BLaER1 (cell line): Measurements from ENCODE around the gene POU5F1.
"Not testable (repeated sequence)": the region's sequence is repeated elsewhere in the genome, so short reads cannot be mapped to it uniquely, and the experiment has no call there.

ENCODE experiments used
- H3K27ac ChIP-seq: shearing (Covaris generic); formaldehyde crosslinking; 2 replicates; pipeline ENCODE4 v1.8.1; 2022
- H3K27me3 ChIP-seq: shearing (Covaris generic); formaldehyde crosslinking; 2 replicates; pipeline ENCODE4 v1.8.1; 2022
- H3K36me3 ChIP-seq: shearing (Covaris generic); formaldehyde crosslinking; 2 replicates; pipeline ENCODE4 v1.8.1; 2022
- H3K4me1 ChIP-seq: shearing (Covaris generic); formaldehyde crosslinking; 2 replicates; pipeline ENCODE4 v1.8.1; 2022
- H3K4me2 ChIP-seq: shearing (Covaris generic); formaldehyde crosslinking; 2 replicates; pipeline ENCODE4 v1.8.1; 2022
- H3K4me3 ChIP-seq: shearing (Covaris generic); formaldehyde crosslinking; 2 replicates; pipeline ENCODE4 v1.8.1; 2022
- H3K9ac ChIP-seq: shearing (Covaris generic); formaldehyde crosslinking; 2 replicates; pipeline ENCODE4 v1.8.1; 2022
- H3K9me3 ChIP-seq: shearing (Covaris generic); formaldehyde crosslinking; 2 replicates; pipeline ENCODE4 v1.8.1; 2022
- H4K20me1 ChIP-seq: shearing (Covaris generic); formaldehyde crosslinking; 2 replicates; pipeline ENCODE4 v1.8.1; 2022
- Cebpa-rat ChIP-seq: shearing (Covaris generic); IDR thresholded peaks from 2 replicates; pipeline ENCODE4 v1.8.1; 2022

Gene POU5F1

GRCh38 chr6:31203345-31203979 is 33.0 kb upstream of the POU5F1 start:
- no peak for TF ChIP-seq Cebpa-rat
- Histone ChIP-seq H3K9me3 (peaks cover 18% of the 10 kb centered on the region), H3K9ac (peak overlapping the region; percentile 65; the same call in 1 of the 2 replicates), H3K4me2 (peak overlapping the region; percentile 85), H3K36me3 (peaks cover 25% of the 10 kb centered on the region), H3K4me3 (peak overlapping the region; percentile 63), H4K20me1 (no peaks in the 10 kb centered on the region), H3K4me1 (peaks cover 68% of the 10 kb centered on the region), H3K27me3 (no peaks in the 10 kb centered on the region), H3K27ac (peak overlapping the region; percentile 85)

DNA sequence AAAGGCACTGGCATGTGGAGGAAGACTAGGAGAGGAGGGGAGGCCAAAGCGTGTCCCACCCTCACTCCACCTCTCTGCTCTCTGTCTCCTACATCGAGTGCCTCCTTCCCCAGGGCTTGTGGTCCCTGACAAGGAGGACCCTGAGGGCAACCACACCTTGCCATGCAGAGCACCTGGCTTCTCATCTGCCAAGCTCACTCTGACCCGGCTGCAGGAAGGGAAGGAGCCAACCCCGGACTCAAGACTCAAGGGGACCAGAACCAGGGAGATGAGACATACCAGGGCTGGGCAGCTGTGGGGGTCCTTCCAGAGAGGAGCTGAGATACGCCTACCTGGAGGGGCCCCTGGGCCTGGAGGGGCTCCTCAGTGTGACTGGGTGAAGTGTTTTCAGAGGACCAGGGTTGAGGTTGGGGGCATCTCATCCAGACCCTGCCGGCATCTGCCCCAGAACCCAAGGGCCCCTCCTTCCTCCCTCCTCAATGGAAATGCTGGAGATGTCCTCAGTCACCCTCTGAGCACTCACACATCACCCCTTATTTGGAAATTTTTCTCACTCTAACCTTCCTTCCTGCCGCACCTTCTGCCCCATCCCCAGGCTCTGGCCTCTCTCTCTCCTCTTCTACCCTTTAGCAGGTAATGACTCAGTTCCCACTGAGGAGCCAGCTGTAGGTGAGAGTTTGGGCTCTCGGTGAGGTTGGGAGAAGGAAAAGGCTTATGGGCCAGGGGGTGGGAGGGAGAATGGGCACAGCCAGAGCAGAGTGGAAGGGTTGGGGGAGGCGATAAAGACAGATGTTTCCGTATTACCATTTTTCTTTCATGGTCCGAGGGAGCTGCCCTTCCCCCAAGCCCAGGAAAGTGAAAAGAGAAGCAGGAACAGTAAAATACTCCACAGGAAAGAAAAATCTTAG is 32.0 kb upstream of the POU5F1 start:
- Histone ChIP-seq H3K9ac (peak overlapping the region; percentile 65), H3K36me3 (peaks cover 25% of the 10 kb centered on the region), H3K4me3 (peak overlapping the region; percentile 63), H4K20me1 (no peaks in the 10 kb centered on the region), H3K4me2 (peak overlapping the region; percentile 85), H3K27ac (peak overlapping the region; percentile 85), H3K27me3 (no peaks in the 10 kb centered on the region), H3K4me1 (peaks cover 64% of the 10 kb centered on the region), H3K9me3 (peaks cover 18% of the 10 kb centered on the region)
- no peak for TF ChIP-seq Cebpa-rat

DNA sequence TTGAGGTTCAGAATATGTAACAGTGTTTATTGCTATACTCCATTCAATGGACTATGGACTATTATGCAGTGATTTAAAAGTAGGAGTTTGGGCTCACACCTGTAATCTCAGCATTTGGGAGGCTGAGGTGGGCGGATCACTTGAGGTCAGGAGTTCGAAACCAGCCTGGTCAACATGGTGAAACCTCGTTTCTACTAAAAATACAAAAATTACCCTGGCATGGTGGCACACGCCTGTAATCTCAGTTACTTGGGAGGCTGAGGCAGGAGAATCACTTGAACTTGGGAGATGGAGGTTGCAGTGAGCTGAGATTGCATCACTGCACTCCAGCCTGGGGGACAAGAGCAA is 28.6 kb upstream of the POU5F1 start:
- Histone ChIP-seq H3K4me1 (peaks cover 63% of the 10 kb centered on the region), H3K4me2 (peak overlapping the region; percentile 86), H3K9me3 (peaks cover 18% of the 10 kb centered on the region), H3K36me3 (peaks cover 29% of the 10 kb centered on the region), H3K4me3 (peak overlapping the region; percentile 89)
- H4K20me1 ChIP-seq, H3K27me3 ChIP-seq, H3K27ac ChIP-seq, H3K9ac ChIP-seq: not testable (repeated sequence)

- no peaks in the 10 kb centered on the region for H3K27me3 ChIP-seq
- H3K9me3 ChIP-seq = peaks cover 18% of the 10 kb centered on the region
- 0 out of 2 replicates have a peak, but pooled peaks cover 10% of the 10 kb centered on the region for H4K20me1 ChIP-seq
- H3K27ac ChIP-seq = peak overlapping the region; percentile 96
- peak overlapping the region; percentile 89 for H3K4me3 ChIP-seq
- H3K4me1 ChIP-seq = peaks cover 54% of the 10 kb centered on the region
- peaks cover 29% of the 10 kb centered on the region for H3K36me3 ChIP-seq
- peak overlapping the region; percentile 94 for H3K9ac ChIP-seq
- H3K4me2 ChIP-seq = peak overlapping the region; percentile 86
- TF ChIP-seq Cebpa-rat = no peak
Measured at GRCh38 chr6:31197559-31198305, 27.2 kb upstream of the POU5F1 start.

DNA sequence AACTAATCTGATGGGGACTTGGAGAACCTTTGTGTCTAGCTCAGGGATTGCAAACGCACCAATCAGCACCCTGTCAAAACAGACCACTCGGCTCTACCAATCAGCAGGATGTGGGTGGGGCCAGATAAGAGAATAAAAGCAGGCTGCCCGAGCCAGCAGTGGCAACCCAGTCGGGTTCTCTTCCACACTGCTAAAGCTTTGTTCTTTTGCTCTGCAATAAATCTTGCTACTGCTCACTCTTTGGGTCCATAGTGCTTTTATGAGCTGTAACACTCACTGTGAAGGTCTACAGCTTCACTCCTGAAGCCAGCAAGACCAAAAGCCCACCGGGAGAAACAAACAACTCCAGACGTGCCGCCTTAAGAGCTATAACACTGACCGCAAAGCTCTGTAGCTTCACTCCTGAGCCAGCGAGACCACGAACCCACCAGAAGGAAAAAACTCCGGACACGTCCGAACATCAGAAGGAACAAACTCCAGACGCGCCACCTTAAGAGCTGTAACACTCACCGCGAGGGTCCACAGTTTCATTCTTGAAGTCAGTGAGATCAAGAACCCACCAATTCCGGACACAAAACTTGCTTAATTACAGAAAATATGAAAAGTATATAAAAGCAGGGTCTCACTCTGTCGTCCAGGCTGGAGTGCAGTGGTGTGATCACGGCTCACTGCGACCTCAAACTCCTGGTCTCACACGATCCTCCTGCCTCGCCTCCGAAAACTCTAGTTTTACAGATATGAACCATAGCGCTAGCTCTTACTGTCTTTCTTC is 26.0 kb upstream of the POU5F1 start:
- not testable (repeated sequence) for H3K27ac ChIP-seq, H3K9ac ChIP-seq, H3K27me3 ChIP-seq, H4K20me1 ChIP-seq
- Histone ChIP-seq H3K9me3 (peaks cover 18% of the 10 kb centered on the region), H3K36me3 (peaks cover 24% of the 10 kb centered on the region), H3K4me1 (peaks cover 41% of the 10 kb centered on the region), H3K4me3 (peak overlapping the region; percentile 89), H3K4me2 (peak overlapping the region; percentile 86)

DNA sequence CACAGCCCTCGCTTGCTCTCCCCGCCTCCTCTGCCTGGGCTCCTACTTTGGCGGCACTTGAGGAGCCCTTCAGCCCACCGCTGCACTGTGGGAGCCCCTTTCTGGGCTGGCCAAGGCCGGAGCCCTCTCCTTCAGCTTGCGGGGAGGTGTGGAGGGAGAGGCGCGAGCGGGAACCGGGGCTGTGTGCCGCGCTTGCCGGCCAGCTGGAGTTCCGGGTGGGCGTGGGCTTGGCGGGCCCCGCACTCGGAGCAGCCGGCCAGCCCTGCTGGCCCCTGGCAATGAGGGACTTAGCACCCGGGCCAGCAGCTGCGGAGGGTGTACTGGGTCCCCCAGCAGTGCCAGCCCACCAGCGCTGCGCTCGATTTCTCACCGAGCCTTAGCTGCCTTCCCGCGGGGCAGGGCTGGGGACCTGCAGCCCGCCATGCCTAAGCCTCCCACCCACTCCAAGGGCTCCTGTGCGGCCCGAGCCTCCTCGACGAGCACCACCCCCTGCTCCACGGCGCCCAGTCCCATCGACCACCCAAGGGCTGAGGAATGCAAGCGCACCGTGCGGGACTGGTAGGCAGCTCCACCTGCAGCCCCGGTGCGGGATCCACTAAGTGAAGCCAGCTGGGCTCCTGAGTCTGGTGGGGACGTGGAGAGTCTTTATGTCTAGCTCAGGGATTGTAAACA is 25.0 kb upstream of the POU5F1 start:
- not testable (repeated sequence) for H3K4me2 ChIP-seq

GRCh38 chr6:31194061-31194834 is 23.8 kb upstream of the POU5F1 start:
- 0 out of 2 replicates have a peak, but pooled peaks cover 5% of the 10 kb centered on the region for H3K36me3 ChIP-seq
- no peak overlapping the region; the same call in 1 of the 2 replicates for H3K4me2 ChIP-seq
- no peak for TF ChIP-seq Cebpa-rat
- 0 out of 2 replicates have a peak, but pooled peaks cover 10% of the 10 kb centered on the region for H4K20me1 ChIP-seq
- H3K4me3 ChIP-seq = no peak overlapping the region
- 0 out of 2 replicates have a peak overlapping the region, but pooled peaks have one; percentile 1 for H3K9ac ChIP-seq
- no peaks in the 10 kb centered on the region for H3K9me3 ChIP-seq
- H3K4me1 ChIP-seq = peaks cover 25% of the 10 kb centered on the region
- no peak overlapping the region for H3K27ac ChIP-seq
- no peaks in the 10 kb centered on the region for H3K27me3 ChIP-seq

More for the DNA sequence above, 25.0 kb upstream of the POU5F1 start:
- peaks cover 14% of the 10 kb centered on the region; the same call in 1 of the 2 replicates for H3K36me3 ChIP-seq
- not testable (repeated sequence) for H4K20me1 ChIP-seq, H3K9me3 ChIP-seq, H3K4me3 ChIP-seq, H3K27me3 ChIP-seq, H3K9ac ChIP-seq, H3K27ac ChIP-seq
- peaks cover 36% of the 10 kb centered on the region for H3K4me1 ChIP-seq

GRCh38 chr6:31193206-31193605 is 22.7 kb upstream of the POU5F1 start:
- no peak overlapping the region for H3K9ac ChIP-seq
- H3K4me3 ChIP-seq = no peak overlapping the region
- H4K20me1 ChIP-seq = 0 out of 2 replicates have a peak, but pooled peaks cover 10% of the 10 kb centered on the region
- H3K4me2 ChIP-seq = no peak overlapping the region
- no peak overlapping the region for H3K27ac ChIP-seq
- TF ChIP-seq Cebpa-rat = no peak
- H3K9me3 ChIP-seq = no peaks in the 10 kb centered on the region
- no peaks in the 10 kb centered on the region for H3K27me3 ChIP-seq
- 0 out of 2 replicates have a peak, but pooled peaks cover 5% of the 10 kb centered on the region for H3K36me3 ChIP-seq
- peaks cover 18% of the 10 kb centered on the region for H3K4me1 ChIP-seq

DNA sequence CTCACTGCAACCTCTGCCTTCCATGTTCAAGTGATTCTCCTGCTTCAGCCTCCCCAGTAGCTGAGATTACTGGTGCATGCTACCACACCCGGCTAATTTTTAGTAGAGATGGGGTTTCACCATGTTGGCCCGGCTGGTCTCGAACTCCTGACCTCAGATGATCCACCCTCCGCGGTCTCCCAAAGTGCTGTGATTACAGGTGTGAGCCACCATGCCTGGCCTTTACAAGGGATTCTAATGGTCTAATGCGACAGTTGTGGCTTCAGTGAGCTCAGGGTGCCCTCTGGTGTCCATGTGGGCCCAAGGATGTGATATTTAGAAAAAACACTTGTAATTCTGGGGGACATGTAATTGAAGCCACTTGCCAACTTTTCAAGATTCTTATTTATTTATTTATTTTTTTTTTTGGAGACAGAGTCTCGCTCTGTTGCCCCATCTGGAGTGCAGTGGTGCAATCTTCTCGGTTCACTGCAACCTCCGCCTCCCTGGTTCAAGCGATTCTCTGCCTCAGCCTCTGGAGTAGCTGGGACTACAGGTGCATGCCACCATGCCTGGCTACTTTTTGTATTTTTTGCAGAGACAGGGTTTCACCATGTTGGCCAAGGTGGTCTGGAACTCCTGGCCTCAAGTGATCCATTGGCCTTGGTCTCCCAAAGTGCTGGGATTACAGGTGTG is 22.1 kb upstream of the POU5F1 start:
- H3K9ac ChIP-seq, H4K20me1 ChIP-seq, H3K27me3 ChIP-seq, H3K9me3 ChIP-seq, H3K36me3 ChIP-seq, H3K27ac ChIP-seq, H3K4me3 ChIP-seq, H3K4me2 ChIP-seq: not testable (repeated sequence)
- peaks cover 18% of the 10 kb centered on the region for H3K4me1 ChIP-seq
